ENCODE data around the gene RPUSD4. TPM values are rescaled to one million over a fixed set of nuclear protein-coding genes. Genes with fewer than 3 reads are reported as not detected.

Gene RPUSD4
- total RNA-seq, 1 experiment from 2014 or later: 19.0 TPM

GRCh38 chr11:126225295-126225665 is 13.8 kb upstream of the RPUSD4 start:
- Mint-ChIP-seq H3K4me3 (ENCODE audit: low read depth, unreplicated experiment) (no peak overlapping the region), H3K36me3 (ENCODE audit: insufficient read depth, unreplicated experiment) (no peaks in the 10 kb centered on the region), H3K9me3 (ENCODE audit: low read depth, unreplicated experiment) (no peaks in the 10 kb centered on the region), H3K27ac (ENCODE audit: unreplicated experiment) (no peak overlapping the region), H3K4me1 (ENCODE audit: low read depth, unreplicated experiment) (peaks cover 3% of the 10 kb centered on the region), H3K27me3 (ENCODE audit: unreplicated experiment) (no peaks in the 10 kb centered on the region)
- intact Hi-C loops (cut with micrococcal nuclease; ENCODE audit: unreplicated experiment): no loop called here
- CTCF ChIA-PET: no interaction called here
- DNase-seq: no peak
- TF ChIP-seq, protein P1, sequence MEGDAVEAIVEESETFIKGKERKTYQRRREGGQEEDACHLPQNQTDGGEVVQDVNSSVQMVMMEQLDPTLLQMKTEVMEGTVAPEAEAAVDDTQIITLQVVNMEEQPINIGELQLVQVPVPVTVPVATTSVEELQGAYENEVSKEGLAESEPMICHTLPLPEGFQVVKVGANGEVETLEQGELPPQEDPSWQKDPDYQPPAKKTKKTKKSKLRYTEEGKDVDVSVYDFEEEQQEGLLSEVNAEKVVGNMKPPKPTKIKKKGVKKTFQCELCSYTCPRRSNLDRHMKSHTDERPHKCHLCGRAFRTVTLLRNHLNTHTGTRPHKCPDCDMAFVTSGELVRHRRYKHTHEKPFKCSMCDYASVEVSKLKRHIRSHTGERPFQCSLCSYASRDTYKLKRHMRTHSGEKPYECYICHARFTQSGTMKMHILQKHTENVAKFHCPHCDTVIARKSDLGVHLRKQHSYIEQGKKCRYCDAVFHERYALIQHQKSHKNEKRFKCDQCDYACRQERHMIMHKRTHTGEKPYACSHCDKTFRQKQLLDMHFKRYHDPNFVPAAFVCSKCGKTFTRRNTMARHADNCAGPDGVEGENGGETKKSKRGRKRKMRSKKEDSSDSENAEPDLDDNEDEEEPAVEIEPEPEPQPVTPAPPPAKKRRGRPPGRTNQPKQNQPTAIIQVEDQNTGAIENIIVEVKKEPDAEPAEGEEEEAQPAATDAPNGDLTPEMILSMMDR (IDR thresholded peaks at IDR 0.05; ENCODE audit: unreplicated experiment): no peak
- BruUV-seq (replicated peaks): no TSS peak

- H3K4me3 Mint-ChIP-seq (ENCODE audit: low read depth, unreplicated experiment): no peak overlapping the region
- DNase-seq: no peak
- no peak overlapping the region for H3K27ac Mint-ChIP-seq (ENCODE audit: unreplicated experiment)
- no peaks in the 10 kb centered on the region for H3K9me3 Mint-ChIP-seq (ENCODE audit: low read depth, unreplicated experiment)
- no peaks in the 10 kb centered on the region for H3K36me3 Mint-ChIP-seq (ENCODE audit: insufficient read depth, unreplicated experiment)
- peaks cover 7% of the 10 kb centered on the region for H3K4me1 Mint-ChIP-seq (ENCODE audit: low read depth, unreplicated experiment)
- no peaks in the 10 kb centered on the region for H3K27me3 Mint-ChIP-seq (ENCODE audit: unreplicated experiment)
- TF ChIP-seq, protein P1 (IDR thresholded peaks at IDR 0.05; ENCODE audit: unreplicated experiment): no peak
- BruUV-seq (replicated peaks): no TSS peak
- intact Hi-C loops (cut with micrococcal nuclease; ENCODE audit: unreplicated experiment): no loop called here
- CTCF ChIA-PET: no interaction called here
Measured at GRCh38 chr11:126224647-126225294, 13.3 kb upstream of the RPUSD4 start.

- no TSS peak for BruUV-seq (replicated peaks)
- Mint-ChIP-seq H3K4me1 (ENCODE audit: low read depth, unreplicated experiment) (peaks cover 31% of the 10 kb centered on the region), H3K4me3 (ENCODE audit: low read depth, unreplicated experiment) (no peak overlapping the region), H3K27ac (ENCODE audit: unreplicated experiment) (no peak overlapping the region), H3K9me3 (ENCODE audit: low read depth, unreplicated experiment) (no peaks in the 10 kb centered on the region), H3K36me3 (ENCODE audit: insufficient read depth, unreplicated experiment) (peaks cover 1% of the 10 kb centered on the region), H3K27me3 (ENCODE audit: unreplicated experiment) (no peaks in the 10 kb centered on the region)
- CTCF ChIA-PET: no interaction called here
- DNase-seq: no peak
- TF ChIP-seq, protein P1 (IDR thresholded peaks at IDR 0.05; ENCODE audit: unreplicated experiment): no peak
- intact Hi-C loops (cut with micrococcal nuclease; ENCODE audit: unreplicated experiment): no loop called here
Measured at GRCh38 chr11:126219547-126219946, 8.1 kb upstream of the RPUSD4 start.

- DNase-seq: no peak
- no TSS peak for BruUV-seq (replicated peaks)
- Mint-ChIP-seq H3K27me3 (ENCODE audit: unreplicated experiment) (no peaks in the 10 kb centered on the region), H3K4me1 (ENCODE audit: low read depth, unreplicated experiment) (peaks cover 43% of the 10 kb centered on the region), H3K9me3 (ENCODE audit: low read depth, unreplicated experiment) (no peaks in the 10 kb centered on the region), H3K27ac (ENCODE audit: unreplicated experiment) (no peak overlapping the region), H3K4me3 (ENCODE audit: low read depth, unreplicated experiment) (no peak overlapping the region), H3K36me3 (ENCODE audit: insufficient read depth, unreplicated experiment) (peaks cover 10% of the 10 kb centered on the region)
- CTCF ChIA-PET: no interaction called here
- intact Hi-C loops (cut with micrococcal nuclease; ENCODE audit: unreplicated experiment): no loop called here
- TF ChIP-seq, protein P1 (IDR thresholded peaks at IDR 0.05; ENCODE audit: unreplicated experiment): no peak
Measured at GRCh38 chr11:126217491-126217890, 6.0 kb upstream of the RPUSD4 start.
